HepG2 (cell line): ENCODE results near the gene BCCIP. TPM values are rescaled to one million over a fixed set of nuclear protein-coding genes. Genes with fewer than 3 reads are reported as not detected.

Source experiments
- ATAC-seq: fragments of 200-7000 bp; cut with Tn5 transposase; 3 replicates; pipeline ENCODE4 v1.9.1; 2020; ENCODE audit warnings: mild to moderate bottlenecking, moderate library complexity
- BruUV-seq: library from RNA; stranded (reverse); fragments of 400-500 nt; replicated peaks from 2 replicates; lab custom pipeline; 2021; lab: Mats Ljungman, UMichigan
- CTCF ChIA-PET: fragments of 300-600 bp; formaldehyde crosslinking; extraction: SDS; loops from one replicate; lab custom pipeline; 2021; ENCODE audit warnings: low total read pairs, inconsistent platforms, low intra/inter-chr PET ratio; lab: Yijun Ruan, JAX
- POLR2A ChIA-PET: fragments of 350-600 bp; sonication (Branson Sonifier 250); formaldehyde crosslinking; loops from one replicate; lab custom pipeline; 2020; ENCODE audit warnings: antibody characterized with exemption, inconsistent platforms; lab: Yijun Ruan, JAX
- DNase-seq: peaks from one replicate; pipeline ENCODE4 v3.0.0-alpha.2; 2015; ENCODE audit warnings: low spot score
- FAIRE-seq: peaks from 3 replicates; lab custom pipeline; 2011; peaks lifted over from hg19 to GRCh38; lab: Jason Lieb, UNC
- H2AFZ ChIP-seq: one replicate; pipeline ENCODE4 v1.6.1; 2011; ENCODE audit warnings: low read length, inconsistent platforms
- H3K27ac ChIP-seq: fragments of 300-600 bp; 3 replicates; pipeline ENCODE4 v1.8.0; 2011; ENCODE audit warnings: mixed run types, mild to moderate bottlenecking, mixed read lengths, low read length, inconsistent platforms; ENCODE audit not compliant: insufficient read depth; ENCODE audit errors: extremely low read length
- H3K27me3 ChIP-seq, 2 experiments: fragments of 200-600 bp in 1 of 2; 2 replicates in 1 of 2; 3 replicates in 1 of 2; pipeline versions ENCODE4 v1.6.0 to v1.8.0; 2011; ENCODE audit warnings: low read length in 2 of 2, mild to moderate bottlenecking in 2 of 2, moderate library complexity in 2 of 2, inconsistent platforms in 1 of 2; ENCODE audit not compliant: insufficient read depth in 2 of 2, control insufficient read depth in 1 of 2
- H3K36me3 ChIP-seq, 2 experiments: fragments of 200-600 bp in 1 of 2; replicated peaks in 1 of 2; 2 replicates in 1 of 2; 3 replicates in 1 of 2; pipeline versions ENCODE4 v1.5.1 to v1.8.0; 2011; ENCODE audit warnings: low read length in 2 of 2, inconsistent platforms in 1 of 2; ENCODE audit not compliant: insufficient read depth in 2 of 2, control insufficient read depth in 1 of 2
- H3K4me1 ChIP-seq: 2 replicates; pipeline ENCODE4 v1.5.1; 2012; ENCODE audit warnings: low read length, inconsistent platforms; ENCODE audit not compliant: insufficient read depth
- H3K4me2 ChIP-seq: 2 replicates; pipeline ENCODE4 v1.6.0; 2011; ENCODE audit warnings: low read depth, low read length, inconsistent platforms
- H3K4me3 ChIP-seq, 3 experiments: fragments of 200-600 bp in 1 of 3; sonication (generic), shearing (Covaris generic) in 1 of 3; replicated peaks in 1 of 3; 2 replicates each; pipeline ENCODE4 v1.5.1; 2011 to 2016; ENCODE audit warnings: low read length in 3 of 3, inconsistent platforms in 2 of 3, low read depth in 2 of 3, mild to moderate bottlenecking in 2 of 3, control low read depth in 1 of 3, mixed read lengths in 1 of 3; ENCODE audit not compliant: insufficient read depth in 1 of 3
- H3K79me2 ChIP-seq: one replicate; pipeline ENCODE4 v1.6.1; 2011; ENCODE audit warnings: low read length, inconsistent platforms; ENCODE audit not compliant: insufficient read depth
- H3K9ac ChIP-seq: 2 replicates; pipeline ENCODE4 v1.6.0; 2011; ENCODE audit warnings: mild to moderate bottlenecking, low read depth, low read length, inconsistent platforms; ENCODE audit not compliant: insufficient read depth
- H3K9me3 ChIP-seq: 2 replicates; pipeline ENCODE4 v1.5.1; 2012; ENCODE audit warnings: mild to moderate bottlenecking, low read length
- H4K20me1 ChIP-seq: 2 replicates; pipeline ENCODE4 v1.6.0; 2011; ENCODE audit warnings: inconsistent platforms, mild to moderate bottlenecking, low read length, moderate library complexity; ENCODE audit not compliant: insufficient read depth
- AGO2 ChIP-seq: fragments of 200-400 bp; formaldehyde crosslinking; optimal IDR thresholded peaks from 2 replicates; pipeline ENCODE3; 2017; ENCODE audit warnings: mild to moderate bottlenecking, low read depth, low read length, moderate library complexity
- ATF4 ChIP-seq, 2 experiments: fragments of 450-650 bp in 1 of 2; sonication (generic) in 1 of 2; formaldehyde crosslinking; IDR thresholded peaks; 2 replicates each; pipeline versions ENCODE4 v1.5.0 to v1.8.0; 2020 to 2022; ENCODE audit warnings: mild to moderate bottlenecking in 1 of 2, missing genetic modification reagents in 1 of 2
- CHD2 ChIP-seq: IDR thresholded peaks from 2 replicates; pipeline ENCODE4 v1.6.1; 2011; ENCODE audit warnings: low read depth, low read length, improper control_type of control experiment
- PAF1 ChIP-seq: IDR thresholded peaks from 2 replicates; pipeline ENCODE4 v1.6.1; 2016; ENCODE audit warnings: missing genetic modification reagents, missing compliant biosample characterization
- POLR2G ChIP-seq: fragments of 200-400 bp; formaldehyde crosslinking; IDR thresholded peaks from 2 replicates; pipeline ENCODE4 v1.6.1; 2018; ENCODE audit warnings: mild to moderate bottlenecking, low read depth, low read length, moderate library complexity
- SYNCRIP ChIP-seq: fragments of 200-400 bp; formaldehyde crosslinking; IDR thresholded peaks from 2 replicates; pipeline ENCODE4 v1.6.1; 2018; ENCODE audit warnings: mild to moderate bottlenecking, low read depth, low read length; ENCODE audit not compliant: insufficient read depth
- TERF1 ChIP-seq: sonication (generic); formaldehyde crosslinking; IDR thresholded peaks from 2 replicates; pipeline ENCODE4 v1.8.0; 2022; ENCODE audit warnings: mild to moderate bottlenecking, missing genetic modification reagents, moderate library complexity
- UBTF ChIP-seq: sonication (generic); formaldehyde crosslinking; IDR thresholded peaks from 2 replicates; pipeline ENCODE4 v1.4.0; 2020; ENCODE audit warnings: mild to moderate bottlenecking, missing genetic modification reagents
- ZBED4 ChIP-seq: sonication (generic); formaldehyde crosslinking; IDR thresholded peaks from 2 replicates; pipeline ENCODE4 v1.4.0; 2020; ENCODE audit warnings: missing genetic modification reagents, borderline replicate concordance
- ZBTB37 ChIP-seq: sonication (generic); formaldehyde crosslinking; IDR thresholded peaks from 2 replicates; pipeline ENCODE4 v1.4.0; 2020; ENCODE audit warnings: mild to moderate bottlenecking, missing genetic modification reagents
- ZNF850 ChIP-seq: sonication (generic); formaldehyde crosslinking; conservative IDR thresholded peaks from 2 replicates; pipeline ENCODE4 v1.9.0; 2021; ENCODE audit warnings: mild to moderate bottlenecking, missing genetic modification reagents
- WGBS: methylation state at CpG from one replicate; pipeline ENCODE4 v1.1.6; 2017; ENCODE audit warnings: low lambda C conversion rate; 5-methylcytosine and 5-hydroxymethylcytosine counted together
- in situ Hi-C: cut with HindIII; loops from 2 replicates; pipeline ENCODE4 v1.10.0; 2017; ENCODE audit warnings: low pct_unique_long_range_greater_than_20kb; ENCODE audit not compliant: extremely low pct_ligation_motif_present
- intact Hi-C: fragments of 100-400 bp; cut with micrococcal nuclease; formaldehyde crosslinking; loops from one replicate; pipeline ENCODE4 v1.10.0; 2022; ENCODE audit not compliant: unreplicated experiment
- polyA plus RNA-seq, 8 experiments: library from polyadenylated mRNA; depleted of rRNA in 3 of 8; stranded (reverse) in 7 of 8; unstranded in 1 of 8; fragments of >200 nt; fragmentation: Illumina TruSeq in 4 of 8; extraction: Trizol in 4 of 8; gene quantifications; 2 replicates each; pipeline versions ENCODE4 v1.2.1 to v1.2.3, GENCODE V29; 2011 to 2016; ENCODE audit warnings: low read depth in 4 of 8, missing spikeins in 1 of 8, mixed read lengths in 1 of 8; ENCODE audit not compliant: insufficient read depth in 1 of 8
- total RNA-seq, 5 experiments: library from RNA; depleted of rRNA; stranded (reverse); fragments of >200 nt; fragmentation: Illumina TruSeq; extraction: Trizol; gene quantifications; 2 replicates each; pipeline ENCODE4 v1.2.3, GENCODE V29; 2016; ENCODE audit warnings: low read depth in 1 of 5

BCCIP gene
- total and polyA plus RNA-seq, 2 of the 13 experiments (the other 11 are each of a cell fraction or from before 2014, with no cell fraction given), result 37.0 to 132 TPM

GRCh38 chr10:125797424-125797823 is 25.9 kb upstream of the BCCIP start:
- CTCF ChIA-PET, result no interaction called here
- no TSS peak for BruUV-seq
- TF ChIP-seq POLR2G (no peak), UBTF (CRISPR knock-in tag) (no peak), PAF1 (CRISPR knock-in tag) (no peak), CHD2 (no peak), TERF1 (CRISPR knock-in tag) (no peak), AGO2 (no peak), ZBED4 (CRISPR knock-in tag) (no peak), SYNCRIP (no peak), ZNF850 (CRISPR knock-in tag) (no peak), ATF4 (CRISPR knock-in tag; IDR thresholded peaks at IDR 0.05) (no peak), ZBTB37 (CRISPR knock-in tag) (no peak)

More at GRCh38 chr10:125797424-125797823, 25.9 kb upstream of the BCCIP start:
- ATAC-seq (no peak), FAIRE-seq (no peak), DNase-seq (no peak)
- H3K79me2 ChIP-seq, result no peaks in the 10 kb centered on the region
- H3K4me3 ChIP-seq, result no peak overlapping the region
- H4K20me1 ChIP-seq, result no peaks in the 10 kb centered on the region
- H3K36me3 ChIP-seq, result peaks cover 0 to 8% of the 10 kb centered on the region in 2 experiments; a peak in 2 of 5 replicates
- no peak overlapping the region for H2AFZ ChIP-seq
- H3K27me3 ChIP-seq, result no peaks in the 10 kb centered on the region
- peak overlapping the region; percentile 57 for H3K27ac ChIP-seq
- 92% methylated on average over 6 of the region's 8 CpGs for WGBS
- intact Hi-C loops (no loop called here), in situ Hi-C loops (no loop called here)
- peak overlapping the region; percentile 12; the same call in 1 of the 2 replicates for H3K4me2 ChIP-seq
- H3K4me1 ChIP-seq, result peaks cover 54% of the 10 kb centered on the region
- POLR2A ChIA-PET, result interaction anchor here (1.2 kb wide), 1 partner anchor 11 kb away, joined by 4 read pairs; no protein-coding TSS in a partner anchor
- H3K9ac ChIP-seq, result no peak overlapping the region
- no peaks in the 10 kb centered on the region for H3K9me3 ChIP-seq
